Endodermal cell (in vitro differentiated cells): Measurements from ENCODE around the gene OSBPL5. TPM values are rescaled to one million over a fixed set of nuclear protein-coding genes. Genes with fewer than 3 reads are reported as not detected.

Experiments used
- DNase-seq: peaks from one replicate; pipeline ENCODE4 v3.0.0-alpha.2; 2017
- H3K27ac ChIP-seq: 2 replicates; pipeline ENCODE4 v1.5.1; 2013; ENCODE audit warnings: mild to moderate bottlenecking, low read depth, low read length, moderate library complexity
- H3K27me3 ChIP-seq: 2 replicates; pipeline ENCODE4 v1.6.1; 2013; ENCODE audit warnings: mild to moderate bottlenecking, low read length, moderate library complexity; ENCODE audit not compliant: insufficient read depth, control insufficient read depth, poor library complexity, severe bottlenecking
- H3K36me3 ChIP-seq: 2 replicates; pipeline ENCODE4 v1.7.0; 2013; ENCODE audit warnings: mild to moderate bottlenecking, low read length, moderate library complexity; ENCODE audit not compliant: control insufficient read depth, insufficient read depth
- H3K4me1 ChIP-seq: one replicate; pipeline ENCODE4 v1.7.0; 2013; ENCODE audit warnings: low read length; ENCODE audit not compliant: control insufficient read depth, insufficient read depth
- H3K4me3 ChIP-seq: 2 replicates; pipeline ENCODE4 v1.5.1; 2013; ENCODE audit warnings: mild to moderate bottlenecking, low read length, moderate library complexity
- H3K9ac ChIP-seq: 2 replicates; pipeline ENCODE4 v1.6.1; 2013; ENCODE audit warnings: mild to moderate bottlenecking, low read length, moderate library complexity; ENCODE audit not compliant: poor library complexity, severe bottlenecking; ENCODE audit errors: extremely low read depth
- H3K9me3 ChIP-seq: 2 replicates; pipeline ENCODE4 v1.6.1; 2013; ENCODE audit warnings: mild to moderate bottlenecking, low read length, moderate library complexity; ENCODE audit not compliant: control insufficient read depth
- H3K27ac Mint-ChIP-seq: 2 replicates; pipeline ENCODE4 v1.8.0; 2020; ENCODE audit warnings: mixed read lengths
- H3K27me3 Mint-ChIP-seq: 2 replicates; pipeline ENCODE4 v1.8.0; 2021; ENCODE audit warnings: mild to moderate bottlenecking, mixed read lengths; ENCODE audit not compliant: insufficient read depth
- H3K36me3 Mint-ChIP-seq: 2 replicates; pipeline ENCODE4 v1.8.0; 2020; ENCODE audit warnings: low read depth, mixed read lengths
- H3K4me1 Mint-ChIP-seq: 2 replicates; pipeline ENCODE4 v1.8.0; 2020; ENCODE audit warnings: mixed read lengths
- H3K4me3 Mint-ChIP-seq: 2 replicates; pipeline ENCODE4 v1.8.0; 2020; ENCODE audit warnings: mild to moderate bottlenecking, moderate library complexity, mixed read lengths
- H3K9me3 Mint-ChIP-seq: 2 replicates; pipeline ENCODE4 v1.8.0; 2020; ENCODE audit warnings: mild to moderate bottlenecking, mixed read lengths
- WGBS, 2 experiments: methylation state at CpG; one replicate each; pipeline versions ENCODE4 v1.1.5 to v1.1.7; 2013; ENCODE audit warnings: missing lambda C conversion rate in 2 of 2, mixed read lengths in 1 of 2; ENCODE audit not compliant: insufficient coverage in 1 of 2, insufficient read length in 1 of 2; 5-methylcytosine and 5-hydroxymethylcytosine counted together
- total RNA-seq, 2 donors: library from RNA; stranded (reverse); fragmentation: NEBNext Ultra II Directional in 1 of 2; extraction: Animal tissue kit (Norgen Biotek cat#: 25700) in 1 of 2; gene quantifications; 2 replicates in 1 of 2; 3 replicates in 1 of 2; pipeline ENCODE4 v1.2.1, GENCODE V29; 2021
- TF ChIP-seq, protein P1 (sequence below): fragments of 200-600 bp; sonication (generic); conservative IDR thresholded peaks from 2 replicates; pipeline ENCODE4 v1.5.0; 2021; ENCODE audit warnings: antibody characterized with exemption, mild to moderate bottlenecking

The OSBPL5 gene
- total RNA-seq, 2 donors from 2014 or later, result 1.2 to 4.8 TPM

GRCh38 chr11:3040881-3041280, 124.2 kb downstream of the OSBPL5 start:
- Histone ChIP-seq H3K27me3 (no peaks in the 10 kb centered on the region), H3K36me3 (peaks cover 67% of the 10 kb centered on the region), H3K27ac (no peak overlapping the region), H3K9ac (no peak overlapping the region), H3K4me1 (no peaks in the 10 kb centered on the region), H3K4me3 (no peak overlapping the region), H3K9me3 (no peaks in the 10 kb centered on the region)
- peaks cover 59% of the 10 kb centered on the region for H3K36me3 Mint-ChIP-seq
- no peaks in the 10 kb centered on the region for H3K4me1 Mint-ChIP-seq
- TF ChIP-seq, protein P1, sequence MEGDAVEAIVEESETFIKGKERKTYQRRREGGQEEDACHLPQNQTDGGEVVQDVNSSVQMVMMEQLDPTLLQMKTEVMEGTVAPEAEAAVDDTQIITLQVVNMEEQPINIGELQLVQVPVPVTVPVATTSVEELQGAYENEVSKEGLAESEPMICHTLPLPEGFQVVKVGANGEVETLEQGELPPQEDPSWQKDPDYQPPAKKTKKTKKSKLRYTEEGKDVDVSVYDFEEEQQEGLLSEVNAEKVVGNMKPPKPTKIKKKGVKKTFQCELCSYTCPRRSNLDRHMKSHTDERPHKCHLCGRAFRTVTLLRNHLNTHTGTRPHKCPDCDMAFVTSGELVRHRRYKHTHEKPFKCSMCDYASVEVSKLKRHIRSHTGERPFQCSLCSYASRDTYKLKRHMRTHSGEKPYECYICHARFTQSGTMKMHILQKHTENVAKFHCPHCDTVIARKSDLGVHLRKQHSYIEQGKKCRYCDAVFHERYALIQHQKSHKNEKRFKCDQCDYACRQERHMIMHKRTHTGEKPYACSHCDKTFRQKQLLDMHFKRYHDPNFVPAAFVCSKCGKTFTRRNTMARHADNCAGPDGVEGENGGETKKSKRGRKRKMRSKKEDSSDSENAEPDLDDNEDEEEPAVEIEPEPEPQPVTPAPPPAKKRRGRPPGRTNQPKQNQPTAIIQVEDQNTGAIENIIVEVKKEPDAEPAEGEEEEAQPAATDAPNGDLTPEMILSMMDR, result no peak
- H3K27ac Mint-ChIP-seq, result no peak overlapping the region
- 94 to 99% methylated on average over 6 to 8 of the region's 9 CpGs for WGBS, 2 experiments
- no peak overlapping the region for H3K4me3 Mint-ChIP-seq
- no peak for DNase-seq
- no peaks in the 10 kb centered on the region for H3K9me3 Mint-ChIP-seq
- no peaks in the 10 kb centered on the region for H3K27me3 Mint-ChIP-seq

DNA sequence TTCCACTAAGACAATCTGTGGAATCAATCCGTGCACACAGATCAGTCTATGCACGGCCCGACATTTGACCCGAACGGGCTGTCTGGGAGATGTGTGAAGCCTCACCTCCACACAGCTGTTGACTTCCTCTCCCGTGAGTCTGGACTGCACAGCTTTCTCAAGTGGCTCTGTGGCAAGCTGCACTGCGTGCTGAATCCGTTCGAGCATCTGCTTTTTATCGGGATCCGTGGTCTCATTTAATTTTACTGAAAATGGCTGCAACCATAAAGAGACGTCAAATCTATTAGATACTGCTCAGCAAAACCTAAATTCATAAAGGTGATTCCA, 127.2 kb downstream of the OSBPL5 start:
- TF ChIP-seq, protein P1, result no peak
- Mint-ChIP-seq H3K27ac (no peak overlapping the region), H3K36me3 (peaks cover 67% of the 10 kb centered on the region), H3K4me1 (no peaks in the 10 kb centered on the region), H3K27me3 (no peaks in the 10 kb centered on the region), H3K4me3 (no peak overlapping the region), H3K9me3 (no peaks in the 10 kb centered on the region)
- H3K9me3 ChIP-seq, result no peaks in the 10 kb centered on the region
- no peak overlapping the region for H3K4me3 ChIP-seq
- no peaks in the 10 kb centered on the region for H3K27me3 ChIP-seq
- 93 to 95% methylated on average over 11 to 12 of the region's 12 CpGs for WGBS, 2 experiments
- DNase-seq, result no peak
- no peak overlapping the region for H3K9ac ChIP-seq
- no peak overlapping the region for H3K27ac ChIP-seq
- H3K4me1 ChIP-seq, result no peaks in the 10 kb centered on the region
- peaks cover 79% of the 10 kb centered on the region for H3K36me3 ChIP-seq

Other genes starting within 250 kb of the OSBPL5 start
- gene PHLDA2, start 235.9 kb downstream of the OSBPL5 start, total RNA-seq, result 1 to 10 TPM; 3.0 to 5.1 TPM
- gene NAP1L4, start 173.0 kb downstream of the OSBPL5 start, total RNA-seq, result 100 to 1,000 TPM; 198 to 206 TPM
- 10 to 100 TPM; 48.0 to 52.8 TPM for gene CARS1, start 107.9 kb downstream of the OSBPL5 start, total RNA-seq
- gene MRGPRG, start 53.5 kb upstream of the OSBPL5 start, total RNA-seq, result not detected
- gene MRGPRE, start 67.1 kb upstream of the OSBPL5 start, total RNA-seq, result not detected
- 10 to 100 TPM; 47.2 to 65.1 TPM for gene ZNF195, start 213.8 kb upstream of the OSBPL5 start, total RNA-seq